ENCODE results near the gene HS3ST5.

GRCh38 chr6:114271405-114271804 lies 71.4 kb downstream of the HS3ST5 start:
- TF ChIP-seq, protein P1, sequence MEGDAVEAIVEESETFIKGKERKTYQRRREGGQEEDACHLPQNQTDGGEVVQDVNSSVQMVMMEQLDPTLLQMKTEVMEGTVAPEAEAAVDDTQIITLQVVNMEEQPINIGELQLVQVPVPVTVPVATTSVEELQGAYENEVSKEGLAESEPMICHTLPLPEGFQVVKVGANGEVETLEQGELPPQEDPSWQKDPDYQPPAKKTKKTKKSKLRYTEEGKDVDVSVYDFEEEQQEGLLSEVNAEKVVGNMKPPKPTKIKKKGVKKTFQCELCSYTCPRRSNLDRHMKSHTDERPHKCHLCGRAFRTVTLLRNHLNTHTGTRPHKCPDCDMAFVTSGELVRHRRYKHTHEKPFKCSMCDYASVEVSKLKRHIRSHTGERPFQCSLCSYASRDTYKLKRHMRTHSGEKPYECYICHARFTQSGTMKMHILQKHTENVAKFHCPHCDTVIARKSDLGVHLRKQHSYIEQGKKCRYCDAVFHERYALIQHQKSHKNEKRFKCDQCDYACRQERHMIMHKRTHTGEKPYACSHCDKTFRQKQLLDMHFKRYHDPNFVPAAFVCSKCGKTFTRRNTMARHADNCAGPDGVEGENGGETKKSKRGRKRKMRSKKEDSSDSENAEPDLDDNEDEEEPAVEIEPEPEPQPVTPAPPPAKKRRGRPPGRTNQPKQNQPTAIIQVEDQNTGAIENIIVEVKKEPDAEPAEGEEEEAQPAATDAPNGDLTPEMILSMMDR (IDR thresholded peaks at IDR 0.05): no peak
- TF ChIP-seq POLR2AphosphoS5 (IDR thresholded peaks at IDR 0.05) (no peak), EP300 (IDR thresholded peaks at IDR 0.05) (no peak), POLR2A (IDR thresholded peaks at IDR 0.05) (no peak)

All from stomach (tissue), 4 donors.